ENCODE data around the gene C19orf44.
"Not testable (repeated sequence)": the region's sequence is repeated elsewhere in the genome, so short reads cannot be mapped to it uniquely, and the experiment has no call there.

Gene C19orf44

GRCh38 chr19:16465239-16465638, 31.0 kb upstream of the C19orf44 start:
- intact Hi-C loops (cut with DNase I): no loop called here
- no peak for DNase-seq

DNA sequence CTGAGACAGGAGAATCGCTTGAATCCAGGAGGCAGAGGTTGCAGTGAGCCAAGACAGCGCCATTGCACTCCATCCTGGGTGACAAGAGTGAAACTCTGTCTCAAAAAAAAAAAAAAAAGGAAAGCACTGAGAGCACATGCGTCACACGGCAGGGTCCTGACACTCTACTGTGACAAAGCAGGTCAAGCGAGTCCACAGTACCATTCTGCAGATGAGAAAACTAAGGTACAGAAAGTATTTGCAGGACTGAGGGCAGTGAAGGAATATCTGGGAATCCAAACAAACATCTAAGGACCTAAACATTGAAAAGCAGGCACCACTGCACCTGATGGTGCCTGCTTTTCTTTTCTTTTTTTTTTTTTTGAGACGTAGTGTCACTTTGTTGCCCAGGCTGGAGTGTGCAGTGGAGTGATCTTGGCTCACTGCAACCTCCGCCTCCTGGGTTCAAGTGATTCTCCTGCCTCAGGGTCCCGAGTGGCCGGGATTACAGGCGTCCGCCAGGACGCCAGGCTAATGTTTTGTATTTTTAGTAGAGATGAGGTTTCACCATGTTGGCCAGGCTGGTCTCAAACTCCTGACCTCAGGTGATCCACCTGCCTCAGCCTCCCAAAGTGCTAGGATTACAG, 29.3 kb upstream of the C19orf44 start:
- intact Hi-C loops (cut with DNase I): not testable (repeated sequence)

GRCh38 chr19:16467581-16467980, 28.6 kb upstream of the C19orf44 start:
- intact Hi-C loops (cut with DNase I): no loop called here
- DNase-seq: peak in 24 of 42 donors; percentile 21 to 68 (median 48)

More for the DNA sequence above, 29.3 kb upstream of the C19orf44 start:
- not testable (repeated sequence) for DNase-seq

DNA sequence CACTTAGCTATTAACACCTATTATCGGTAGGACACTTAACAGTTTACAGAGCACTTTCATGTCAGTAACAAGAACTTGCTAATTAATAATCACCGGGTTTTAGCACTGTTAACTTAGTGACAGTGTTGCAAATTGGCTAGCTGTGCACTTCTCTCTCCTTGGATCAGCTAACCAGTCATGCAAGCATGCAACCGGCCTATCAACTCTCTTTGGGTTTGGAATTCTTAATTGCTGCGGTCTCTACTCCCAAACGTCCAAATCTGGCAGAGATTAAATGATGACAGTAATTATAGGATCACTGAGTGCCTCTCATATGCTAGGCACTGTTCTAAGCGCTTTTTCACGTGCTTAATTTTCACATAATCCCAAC, 25.7 kb upstream of the C19orf44 start:
- intact Hi-C loops (cut with DNase I): loop anchor here (5.0 kb wide), 1 partner anchor 72 kb away; the partner anchor contains the start of gene CHERP
- no peak for DNase-seq

- intact Hi-C loops (cut with DNase I): loop anchor here (5.0 kb wide), 1 partner anchor 71 kb away; the partner anchor contains the start of gene CHERP
- peak in 29 of 42 donors; percentile 10 to 59 (median 34) for DNase-seq
These were observed 25.0 kb upstream of the C19orf44 start for GRCh38 chr19:16470911-16471811.

- DNase-seq: not testable (repeated sequence)
- intact Hi-C loops (cut with DNase I): loop anchor here (5.0 kb wide), 1 partner anchor 70 kb away; the partner anchor contains the start of gene CHERP
These were observed 23.7 kb upstream of the C19orf44 start for GRCh38 chr19:16472559-16472899.

GRCh38 chr19:16472992-16473391, 23.2 kb upstream of the C19orf44 start:
- no peak for DNase-seq
- intact Hi-C loops (cut with DNase I): loop anchor here (5.0 kb wide), 1 partner anchor 69 kb away; the partner anchor contains the start of gene CHERP

DNA sequence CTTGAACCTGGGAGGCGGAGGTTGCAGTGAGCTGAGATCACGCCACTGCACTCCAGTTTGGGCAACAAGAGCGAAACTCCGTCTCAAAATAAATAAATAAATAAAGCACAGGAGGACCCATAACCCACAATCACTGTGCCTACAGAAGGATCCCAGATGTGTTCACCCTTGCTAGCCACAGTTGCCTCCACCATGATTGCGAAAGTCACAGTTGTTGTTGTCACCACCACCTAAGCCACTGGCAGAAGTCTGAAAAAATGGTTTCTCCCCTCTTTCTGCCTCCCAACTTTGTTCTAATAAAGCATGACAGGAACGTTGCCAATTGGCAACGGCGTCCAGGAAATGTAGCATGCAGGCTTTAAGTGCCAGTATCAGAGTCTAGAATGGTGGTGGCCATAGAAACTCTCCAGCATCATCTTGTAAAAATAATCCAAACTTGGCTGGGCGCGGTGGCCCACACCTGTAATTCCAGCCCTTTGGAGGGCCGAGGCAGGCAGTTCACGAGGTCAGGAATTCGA, 22.3 kb upstream of the C19orf44 start:
- intact Hi-C loops (cut with DNase I): loop anchor here (5.0 kb wide), 1 partner anchor 68 kb away; the partner anchor contains the start of gene CHERP
- DNase-seq: no peak

DNA sequence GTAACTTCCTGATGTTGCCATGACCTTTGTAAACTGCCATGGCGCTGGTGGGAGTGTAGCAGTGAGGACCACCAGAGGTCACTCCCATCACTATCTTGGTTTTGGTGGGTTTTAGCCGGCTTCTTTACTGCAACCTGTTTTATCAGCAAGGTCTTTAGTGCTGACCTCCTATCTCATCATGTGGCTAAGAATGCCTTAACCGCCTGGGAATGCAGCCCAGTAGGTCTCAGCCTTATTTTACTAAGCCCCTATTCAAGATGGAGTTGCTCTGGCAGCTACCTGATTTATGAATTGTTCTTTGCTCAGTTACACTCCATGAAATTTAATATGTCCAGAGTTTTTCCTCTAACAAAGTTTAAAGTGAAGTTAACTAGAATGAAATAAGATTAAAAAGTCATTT, 19.8 kb upstream of the C19orf44 start:
- intact Hi-C loops (cut with DNase I): no loop called here
- DNase-seq: no peak

- no peak for DNase-seq
- intact Hi-C loops (cut with DNase I): no loop called here
These were observed 18.9 kb upstream of the C19orf44 start for GRCh38 chr19:16477311-16477710.

GRCh38 chr19:16482745-16483144, 13.4 kb upstream of the C19orf44 start:
- intact Hi-C loops (cut with DNase I): no loop called here

DNA sequence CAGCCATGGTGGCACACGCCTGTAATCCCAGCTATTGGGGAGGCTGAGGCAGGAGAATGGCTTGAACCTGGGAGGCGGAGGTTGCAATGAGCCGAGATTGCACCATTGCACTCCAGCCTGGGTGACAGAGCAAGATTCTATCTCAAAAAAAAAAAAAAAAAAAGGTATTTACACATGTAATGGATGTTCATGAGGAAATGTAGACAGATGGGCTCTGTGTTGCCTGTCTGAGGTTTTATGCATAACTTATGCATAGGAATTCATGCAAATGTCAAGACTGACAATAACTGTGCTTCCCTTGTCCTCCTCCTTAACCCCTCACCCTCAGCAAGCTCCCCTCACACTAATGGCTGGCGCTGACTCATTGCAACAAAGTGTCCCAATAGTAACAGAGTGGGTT, 9.7 kb upstream of the C19orf44 start:
- DNase-seq; intact Hi-C loops (cut with DNase I): not testable (repeated sequence)

More at GRCh38 chr19:16482745-16483144, 13.4 kb upstream of the C19orf44 start:
- DNase-seq: no peak

GRCh38 chr19:16496613-16496983, 404 bp downstream of the C19orf44 start:
- DNase-seq: peak in 39 of 42 donors; percentile 18 to 79 (median 42)
- intact Hi-C loops (cut with DNase I): loop anchor here (2.0 kb wide), 1 partner anchor 76 kb away; the partner anchor contains the start of gene SLC35E1

- intact Hi-C loops (cut with DNase I): loop anchor here (2.0 kb wide), 1 partner anchor 76 kb away; the partner anchor contains the start of gene SLC35E1
- no peak for DNase-seq
These were observed 848 bp downstream of the C19orf44 start for GRCh38 chr19:16497042-16497441.

DNA sequence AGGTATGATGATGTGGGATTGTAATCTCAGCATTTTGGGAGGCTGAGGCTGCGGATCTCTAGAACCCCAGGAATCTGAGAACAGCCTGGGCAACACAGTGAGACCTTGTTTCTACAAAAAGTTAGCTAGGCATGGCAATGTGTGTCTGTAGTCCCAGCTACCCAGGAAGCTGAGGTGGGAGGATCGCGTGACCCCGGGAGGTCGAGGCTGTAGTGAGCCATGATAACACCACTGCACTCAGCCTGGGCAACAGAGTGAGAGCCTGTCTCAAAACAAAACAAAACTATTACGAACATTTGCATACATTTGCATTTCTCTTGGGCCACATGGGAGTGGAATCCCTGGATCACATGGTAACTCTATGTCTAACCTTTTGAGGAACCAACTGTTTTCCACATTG, 1.6 kb downstream of the C19orf44 start:
- no peak for DNase-seq
- intact Hi-C loops (cut with DNase I): loop anchor here (2.0 kb wide), 1 partner anchor 75 kb away; the partner anchor contains the start of gene SLC35E1

GRCh38 chr19:16504271-16504670, 8.1 kb downstream of the C19orf44 start:
- intact Hi-C loops (cut with DNase I): no loop called here
- no peak for DNase-seq

DNA sequence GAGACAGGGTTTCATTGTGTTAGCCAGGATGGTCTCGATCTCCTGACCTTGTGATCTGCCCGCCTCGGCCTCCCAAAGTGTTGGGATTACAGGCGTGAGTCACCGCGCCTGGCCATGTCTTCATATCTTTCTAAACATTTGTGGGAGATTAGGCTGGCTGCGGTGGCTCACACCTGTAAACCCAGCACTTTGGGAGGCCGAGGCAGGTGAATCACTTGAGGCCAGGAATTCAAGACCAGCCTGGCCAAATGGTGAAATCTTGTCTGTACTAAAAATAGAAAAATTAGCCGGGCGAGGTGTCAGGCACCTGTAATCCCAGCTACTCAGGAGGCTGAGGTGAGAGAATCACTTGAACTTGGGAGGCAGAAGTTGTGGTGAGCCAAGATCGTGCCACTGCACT, 10.0 kb downstream of the C19orf44 start:
- intact Hi-C loops (cut with DNase I); DNase-seq: not testable (repeated sequence)

- intact Hi-C loops (cut with DNase I): no loop called here
- no peak for DNase-seq
These were observed 10.8 kb downstream of the C19orf44 start for GRCh38 chr19:16506961-16507360.

DNA sequence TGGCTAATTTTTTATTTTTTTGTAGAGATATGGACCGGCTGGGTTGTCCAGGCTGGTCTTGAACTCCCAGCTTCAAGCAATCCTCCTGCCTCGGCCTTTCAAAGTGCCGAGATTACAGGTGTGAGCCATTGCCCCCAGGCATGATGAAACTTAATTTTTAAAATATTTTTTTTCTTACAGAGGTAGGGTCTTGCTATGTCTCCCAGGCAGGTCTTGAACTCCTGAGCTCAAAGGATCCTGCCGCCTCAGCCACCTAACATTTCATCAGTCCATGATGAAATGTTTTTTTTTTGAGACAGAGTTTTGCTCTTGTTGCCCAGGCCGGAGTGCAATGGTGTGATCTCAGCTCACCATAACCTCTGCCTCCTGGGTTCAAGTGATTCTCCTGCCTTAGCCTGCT, 12.4 kb downstream of the C19orf44 start:
- intact Hi-C loops (cut with DNase I): no loop called here
- no peak for DNase-seq
